Fibroblast of the aortic adventitia (primary cell): ENCODE data around the gene TUBB1. TPM values are rescaled to one million over a fixed set of nuclear protein-coding genes. Genes with fewer than 3 reads are reported as not detected.

Experiments used
- DNase-seq: peaks from one replicate; pipeline ENCODE4 v3.0.0-alpha.2; 2010; ENCODE audit warnings: low read depth
- H3K4me3 ChIP-seq: 2 replicates; pipeline ENCODE4 v1.5.1; 2011; ENCODE audit warnings: low read depth, mild to moderate bottlenecking, control low read depth, low read length, moderate library complexity
- CTCF ChIP-seq: IDR thresholded peaks from 2 replicates; pipeline ENCODE4 v1.5.1; 2011; ENCODE audit warnings: mild to moderate bottlenecking, low read length, control low read depth, inconsistent platforms; ENCODE audit not compliant: insufficient read depth
- total RNA-seq: library from RNA; depleted of rRNA; stranded (reverse); fragments of >200 nt; gene quantifications from 2 replicates; pipeline ENCODE4 v1.2.3, GENCODE V29; 2012; ENCODE audit warnings: low replicate concordance

Gene TUBB1
- total RNA-seq, 1 donor: not detected

- H3K4me3 ChIP-seq: peak overlapping the region; percentile 73
- no peak for TF ChIP-seq CTCF
- no peak for DNase-seq
Observed at GRCh38 chr20:59005523-59006166, 13.6 kb upstream of the TUBB1 start.

- TF ChIP-seq CTCF: no peak
- H3K4me3 ChIP-seq: peak overlapping the region; percentile 73
- no peak for DNase-seq
Observed at GRCh38 chr20:59006167-59006863, 12.9 kb upstream of the TUBB1 start.

- TF ChIP-seq CTCF: no peak
- peak within 1 kb of the TSS; percentile 73 for H3K4me3 ChIP-seq
- peak; percentile 15 for DNase-seq
Observed at GRCh38 chr20:59006864-59007664, 12.2 kb upstream of the TUBB1 start, which contains the start of gene CTSZ. Gene CTSZ (minus strand): TSS chr20:59007254. CDS start chr20:59007128, 126 bp downstream.

- H3K4me3 ChIP-seq: no peak overlapping the region
- no peak for DNase-seq
Observed at GRCh38 chr20:59007665-59008511, 11.3 kb upstream of the TUBB1 start.

GRCh38 chr20:59008715-59009336, 10.4 kb upstream of the TUBB1 start:
- DNase-seq: no peak
- no peak overlapping the region for H3K4me3 ChIP-seq
- no peak for TF ChIP-seq CTCF

More at GRCh38 chr20:59007665-59008511, 11.3 kb upstream of the TUBB1 start:
- no peak for TF ChIP-seq CTCF
